CD4-positive, alpha-beta memory T cell (primary cell): ENCODE measurements around the gene TIMM29. TPM values are rescaled to one million over a fixed set of nuclear protein-coding genes. Genes with fewer than 3 reads are reported as not detected.
A peak's percentile ranks its signal among the peaks of the same experiment; 100 is the strongest.

Experiments
- CTCF ChIA-PET: fragments of 350-600 bp; sonication (Branson Sonifier 250); formaldehyde crosslinking; loops from one replicate; lab custom pipeline; 2021; ENCODE audit warnings: inconsistent platforms; ENCODE audit not compliant: partially characterized antibody; lab: Charles Lee
- POLR2A ChIA-PET: fragments of 350-600 bp; sonication (Branson Sonifier 250); formaldehyde crosslinking; loops from one replicate; lab custom pipeline; 2021; ENCODE audit not compliant: partially characterized antibody; lab: Charles Lee
- DNase-seq, 5 donors: peaks; one replicate each; pipeline versions ENCODE4 v3.0.0 to v3.0.0-alpha.2; 2020 to 2022; ENCODE audit warnings: mixed read lengths in 1 of 5
- H3K27ac ChIP-seq: one replicate; pipeline ENCODE4 v1.7.0; 2013; ENCODE audit warnings: low read depth, low read length
- H3K27me3 ChIP-seq: 2 replicates; pipeline ENCODE4 v1.7.0; 2013; ENCODE audit warnings: mild to moderate bottlenecking, low read length, moderate library complexity; ENCODE audit not compliant: insufficient read depth
- H3K36me3 ChIP-seq: 2 replicates; pipeline ENCODE4 v1.7.0; 2013; ENCODE audit warnings: mild to moderate bottlenecking, low read length, moderate library complexity; ENCODE audit not compliant: insufficient read depth
- H3K4me1 ChIP-seq: 2 replicates; pipeline ENCODE4 v1.7.0; 2013; ENCODE audit warnings: mild to moderate bottlenecking, low read length, moderate library complexity; ENCODE audit not compliant: insufficient read depth
- H3K4me3 ChIP-seq, 2 donors: one replicate each; pipeline ENCODE4 v1.7.0; 2013; ENCODE audit warnings: low read length in 2 of 2, mild to moderate bottlenecking in 1 of 2
- H3K9me3 ChIP-seq, 2 donors: one replicate each; pipeline ENCODE4 v1.7.0; 2013; ENCODE audit warnings: low read length in 2 of 2, control low read depth in 1 of 2; ENCODE audit not compliant: control insufficient read depth in 1 of 2
- H3K27ac Mint-ChIP-seq, 7 donors: one replicate each; pipeline ENCODE4 v1.8.0; 2020 to 2021; ENCODE audit warnings: mixed read lengths in 7 of 7, mild to moderate bottlenecking in 6 of 7, inconsistent platforms in 3 of 7, moderate library complexity in 3 of 7
- H3K27me3 Mint-ChIP-seq, 2 donors: one replicate each; pipeline ENCODE4 v1.8.0; 2020 to 2021; ENCODE audit warnings: mixed read lengths in 2 of 2
- H3K36me3 Mint-ChIP-seq, 2 donors: one replicate each; pipeline ENCODE4 v1.8.0; 2020 to 2021; ENCODE audit warnings: mixed read lengths in 2 of 2, inconsistent platforms in 1 of 2, mild to moderate bottlenecking in 1 of 2
- H3K4me1 Mint-ChIP-seq, 4 donors: one replicate each; pipeline ENCODE4 v1.8.0; 2020 to 2021; ENCODE audit warnings: mixed read lengths in 4 of 4, mild to moderate bottlenecking in 1 of 4
- H3K4me3 Mint-ChIP-seq, 8 donors: one replicate each; pipeline ENCODE4 v1.8.0; 2020 to 2021; ENCODE audit warnings: mixed read lengths in 8 of 8, mild to moderate bottlenecking in 7 of 8, moderate library complexity in 6 of 8, inconsistent platforms in 3 of 8
- H3K9me3 Mint-ChIP-seq, 8 donors: one replicate each; pipeline ENCODE4 v1.8.0; 2020 to 2021; ENCODE audit warnings: mixed read lengths in 8 of 8, mild to moderate bottlenecking in 5 of 8, inconsistent platforms in 3 of 8, moderate library complexity in 1 of 8
- intact Hi-C: fragments of 100-400 bp; cut with micrococcal nuclease; formaldehyde crosslinking; loops from one replicate; pipeline ENCODE4 v1.15.1; 2023
- polyA plus RNA-seq, 2 donors: library from polyadenylated mRNA; unstranded; fragments of 300-500 nt; fragmentation: Illumina TruSeq; gene quantifications; one replicate each; pipeline ENCODE4 v1.2.3, GENCODE V29; 2021
- total RNA-seq, 2 experiments: library from RNA; stranded (reverse); gene quantifications; one replicate each; pipeline ENCODE4 v1.2.3, GENCODE V29; 2021

The TIMM29 gene
- total and polyA plus RNA-seq, 4 experiments from 2014 or later, result 17.7 to 40.9 (median 37.1) TPM

DNA sequence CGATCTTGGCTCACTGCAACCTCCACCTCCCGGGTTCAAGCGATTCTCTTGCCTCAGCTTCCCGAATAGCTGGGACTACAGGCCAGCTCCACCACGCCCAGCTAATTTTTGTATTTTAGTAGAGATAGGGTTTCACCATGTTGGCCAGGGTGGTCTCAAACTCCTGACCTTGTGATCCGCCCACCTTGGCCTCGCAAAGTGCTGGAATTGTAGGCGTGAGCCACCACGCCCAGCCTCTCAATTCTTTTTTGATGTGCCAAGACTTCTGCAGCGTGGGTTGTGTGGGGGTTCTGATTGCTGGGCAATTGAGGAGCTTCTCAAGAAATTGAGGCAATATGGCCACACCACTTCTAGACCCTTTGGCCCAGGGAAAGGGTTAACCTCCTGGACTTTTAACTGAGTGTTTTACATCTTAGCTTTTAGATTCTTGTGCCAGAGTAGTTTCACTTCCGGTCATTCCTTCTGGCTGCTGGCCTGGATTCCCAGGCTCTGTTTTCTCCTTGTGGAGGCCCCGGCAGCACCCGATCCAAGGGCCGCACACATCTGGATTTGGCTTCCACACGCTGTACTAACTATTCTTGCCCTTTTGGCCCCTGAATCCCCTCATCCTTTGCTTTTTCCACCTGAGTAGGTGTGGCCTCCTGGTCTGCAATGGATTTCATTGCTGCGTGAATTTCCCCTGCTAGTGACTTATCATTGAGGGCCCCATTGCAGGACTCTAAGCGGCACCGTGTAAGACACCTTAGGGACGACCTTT, 46.9 kb downstream of the TIMM29 start:
- no peaks in the 10 kb centered on the region for H3K36me3 ChIP-seq
- H3K4me1 Mint-ChIP-seq, result peaks cover 27 to 46% (median 35%) of the 10 kb centered on the region in 4 donors
- peaks cover 5% of the 10 kb centered on the region for H3K4me1 ChIP-seq
- no peaks in the 10 kb centered on the region for H3K9me3 Mint-ChIP-seq
- H3K36me3 Mint-ChIP-seq, result peaks cover 0 to 5% of the 10 kb centered on the region in 2 donors
- no peak for DNase-seq
- H3K27me3 Mint-ChIP-seq, result no peaks in the 10 kb centered on the region
- no peaks in the 10 kb centered on the region for H3K9me3 ChIP-seq
- H3K27ac Mint-ChIP-seq, result no peak overlapping the region
- peak overlapping the region in 1 of 8 donors; percentile 53 for H3K4me3 Mint-ChIP-seq
- intact Hi-C loops, result no loop called here
- no peak overlapping the region for H3K4me3 ChIP-seq
- no peak overlapping the region for H3K27ac ChIP-seq
- ChIA-PET POLR2A (no interaction called here), CTCF (interaction anchor here (1.0 to 1.5 kb wide), 2 partner anchors 34 to 111 kb away, joined by 3 to 4 read pairs; no protein-coding TSS in a partner anchor)
- H3K27me3 ChIP-seq, result no peaks in the 10 kb centered on the region

DNA sequence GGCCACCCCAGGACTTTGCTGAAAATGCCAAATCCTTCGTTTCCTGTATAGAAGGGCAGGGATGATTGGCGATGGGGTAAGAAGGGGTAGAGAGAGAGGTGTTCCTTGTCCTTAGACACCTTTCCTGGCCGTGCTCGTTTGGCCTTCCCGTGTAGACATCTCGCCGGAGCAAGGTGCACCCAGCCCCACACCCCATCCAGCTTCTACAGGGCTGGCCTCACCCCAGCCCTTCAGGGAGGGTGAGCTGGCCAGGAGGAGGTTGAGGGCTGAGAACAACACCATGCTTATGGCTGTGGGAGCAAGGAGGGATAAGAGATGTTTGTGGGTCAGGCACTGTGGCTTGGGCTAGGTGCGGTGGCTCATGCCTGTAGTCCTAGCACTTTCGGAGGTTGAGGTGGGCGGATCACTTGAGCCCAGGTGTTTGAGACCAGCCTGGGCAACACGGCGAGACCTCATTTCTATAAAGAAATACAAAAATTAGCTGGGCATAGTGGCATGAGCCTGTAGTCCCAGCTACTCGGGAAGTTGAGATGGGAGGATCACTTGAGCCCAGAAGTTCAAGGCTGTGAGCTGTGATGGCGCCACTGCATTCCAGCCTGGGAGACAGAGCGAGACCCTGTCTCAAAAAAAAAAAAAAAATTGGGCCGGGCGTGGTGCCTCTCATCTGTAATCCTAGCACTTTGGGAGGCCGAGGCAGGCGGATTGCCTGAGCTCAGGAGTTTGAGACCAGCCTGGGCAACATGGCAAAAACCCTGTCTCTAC, 47.7 kb downstream of the TIMM29 start:
- H3K27me3 Mint-ChIP-seq, result no peaks in the 10 kb centered on the region
- Histone ChIP-seq H3K27me3 (no peaks in the 10 kb centered on the region), H3K27ac (no peak overlapping the region), H3K4me3 (no peak overlapping the region), H3K9me3 (no peaks in the 10 kb centered on the region), H3K36me3 (no peaks in the 10 kb centered on the region), H3K4me1 (peaks cover 5% of the 10 kb centered on the region)
- intact Hi-C loops, result no loop called here
- peaks cover 0 to 5% of the 10 kb centered on the region in 2 donors for H3K36me3 Mint-ChIP-seq
- ChIA-PET POLR2A (no interaction called here), CTCF (interaction anchor here (0.7 to 3.9 kb wide), 4 partner anchors 34 to 112 kb away, joined by 3 to 12 read pairs (median 4); no protein-coding TSS in a partner anchor)
- DNase-seq, result no peak
- peak overlapping the region in 3 of 7 donors; percentile 30 to 87 (median 65) for H3K27ac Mint-ChIP-seq
- no peaks in the 10 kb centered on the region for H3K9me3 Mint-ChIP-seq
- H3K4me1 Mint-ChIP-seq, result peaks cover 22 to 38% (median 28%) of the 10 kb centered on the region in 4 donors
- H3K4me3 Mint-ChIP-seq, result no peak overlapping the region

- Histone ChIP-seq H3K36me3 (no peaks in the 10 kb centered on the region), H3K27me3 (no peaks in the 10 kb centered on the region), H3K4me3 (no peak overlapping the region), H3K9me3 (no peaks in the 10 kb centered on the region), H3K4me1 (peaks cover 5% of the 10 kb centered on the region), H3K27ac (no peak overlapping the region)
- Mint-ChIP-seq H3K4me3 (no peak overlapping the region), H3K4me1 (peaks cover 19 to 37% (median 28%) of the 10 kb centered on the region in 4 donors), H3K9me3 (no peaks in the 10 kb centered on the region), H3K27me3 (no peaks in the 10 kb centered on the region), H3K27ac (peak overlapping the region in 4 of 7 donors; percentile 44 to 80 (median 53)), H3K36me3 (peaks cover 0 to 6% of the 10 kb centered on the region in 2 donors)
- ChIA-PET CTCF (interaction anchor here (1.2 to 3.9 kb wide), 2 partner anchors 36 to 41 kb away, joined by 4 to 12 read pairs; no protein-coding TSS in a partner anchor), POLR2A (no interaction called here)
- intact Hi-C loops, result no loop called here
- DNase-seq, result no peak
Observed at GRCh38 chr19:10977742-10978092, 49.1 kb downstream of the TIMM29 start.

Other genes with a start within 250 kb of the TIMM29 start
- gene QTRT1, start 227.4 kb upstream of the TIMM29 start, total RNA-seq, result 10 to 100 TPM; 36.2 to 39.9 TPM
- gene QTRT1, start 227.4 kb upstream of the TIMM29 start, polyA plus RNA-seq, result 10 to 100 TPM; 40.3 to 66.0 TPM
- 100 to 1,000 TPM; 245 to 272 TPM for gene DNM2, start 210.7 kb upstream of the TIMM29 start, total RNA-seq
- gene DNM2, start 210.7 kb upstream of the TIMM29 start, polyA plus RNA-seq, result 100 to 1,000 TPM in 1 of 2 donors, 10 to 100 TPM in 1; 46.3 to 103 TPM
- gene TMED1, start 92.6 kb upstream of the TIMM29 start, total RNA-seq, result 10 to 100 TPM in 1 of 2 experiments, 1 to 10 TPM in 1; 9.0 to 10.9 TPM
- gene TMED1, start 92.6 kb upstream of the TIMM29 start, polyA plus RNA-seq, result 10 to 100 TPM; 24.7 to 24.9 TPM
- gene C19orf38, start 80.4 kb upstream of the TIMM29 start, total RNA-seq, result under 1 TPM; 0.36 to 0.49 TPM
- under 1 TPM in 1 of 2 donors, not detected in 1; 0.21 TPM for gene C19orf38, start 80.4 kb upstream of the TIMM29 start, polyA plus RNA-seq
- 10 to 100 TPM; 25.2 to 26.5 TPM for gene CARM1, start 57.3 kb upstream of the TIMM29 start, total RNA-seq
- 1 to 10 TPM in 1 of 2 donors, under 1 TPM in 1; 0.71 to 1.8 TPM for gene CARM1, start 57.3 kb upstream of the TIMM29 start, polyA plus RNA-seq
- 10 to 100 TPM; 29.6 TPM for gene YIPF2, start 172 bp upstream of the TIMM29 start, total RNA-seq
- 10 to 100 TPM; 12.2 to 14.0 TPM for gene YIPF2, start 172 bp upstream of the TIMM29 start, polyA plus RNA-seq
- 100 to 1,000 TPM in 1 of 2 experiments, 10 to 100 TPM in 1; 94.2 to 118 TPM for gene SMARCA4, start 32.2 kb downstream of the TIMM29 start, total RNA-seq
- gene SMARCA4, start 32.2 kb downstream of the TIMM29 start, polyA plus RNA-seq, result 10 to 100 TPM in 1 of 2 donors, 1 to 10 TPM in 1; 2.1 to 42.0 TPM
- gene LDLR, start 160.7 kb downstream of the TIMM29 start, total RNA-seq, result 10 to 100 TPM; 25.8 to 27.0 TPM
- 1 to 10 TPM; 4.4 to 5.0 TPM for gene LDLR, start 160.7 kb downstream of the TIMM29 start, polyA plus RNA-seq
- gene SPC24, start 227.0 kb downstream of the TIMM29 start, total RNA-seq, result 1 to 10 TPM in 1 of 2 experiments, under 1 TPM in 1; 0.84 to 1.9 TPM
- gene SPC24, start 227.0 kb downstream of the TIMM29 start, polyA plus RNA-seq, result under 1 TPM in 1 of 2 donors, not detected in 1; 0.32 TPM